Putamen (tissue), 1 donor: ENCODE data around the gene TRIP13.

Experiments
- DNase-seq: peaks from one replicate; pipeline ENCODE4 v3.0.0-alpha.2; 2016; ENCODE audit warnings: low spot score

TRIP13 gene

DNA sequence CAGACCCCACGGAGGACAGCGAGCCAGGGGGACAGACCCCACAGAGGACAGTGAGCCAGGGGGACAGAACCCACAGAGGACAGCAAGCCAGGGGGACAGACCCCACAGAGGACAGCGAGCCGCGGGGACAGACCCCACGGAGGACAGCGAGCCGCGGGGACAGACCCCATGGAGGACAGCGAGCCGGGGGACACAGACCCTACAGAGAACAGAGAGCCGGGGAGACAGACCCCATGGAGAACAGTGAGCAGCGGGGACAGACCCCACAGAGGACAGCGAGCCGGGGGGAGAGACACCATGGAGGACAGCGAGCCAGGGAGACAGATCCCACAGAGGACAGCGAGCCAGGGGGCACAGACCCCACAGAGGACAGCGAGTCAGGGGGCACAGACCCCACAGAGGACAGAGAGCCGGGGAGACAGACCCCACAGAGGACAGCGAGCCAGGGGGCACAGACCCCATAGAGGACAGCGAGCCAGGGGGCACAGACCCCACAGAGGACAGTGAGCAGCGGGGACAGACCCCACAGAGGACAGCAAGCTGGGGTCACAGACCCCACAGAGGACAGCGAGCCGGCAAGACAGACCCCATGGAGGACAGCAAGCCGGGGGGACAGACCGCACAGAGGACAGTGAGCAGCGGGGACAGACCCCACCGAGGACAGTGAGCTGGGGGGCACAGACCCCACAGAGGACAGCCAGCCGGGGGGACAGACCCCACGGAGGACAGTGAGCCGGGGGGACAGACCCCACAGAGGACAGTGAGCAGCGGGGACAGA lies 37.5 kb upstream of the TRIP13 start:
- DNase-seq, result no peak

DNA sequence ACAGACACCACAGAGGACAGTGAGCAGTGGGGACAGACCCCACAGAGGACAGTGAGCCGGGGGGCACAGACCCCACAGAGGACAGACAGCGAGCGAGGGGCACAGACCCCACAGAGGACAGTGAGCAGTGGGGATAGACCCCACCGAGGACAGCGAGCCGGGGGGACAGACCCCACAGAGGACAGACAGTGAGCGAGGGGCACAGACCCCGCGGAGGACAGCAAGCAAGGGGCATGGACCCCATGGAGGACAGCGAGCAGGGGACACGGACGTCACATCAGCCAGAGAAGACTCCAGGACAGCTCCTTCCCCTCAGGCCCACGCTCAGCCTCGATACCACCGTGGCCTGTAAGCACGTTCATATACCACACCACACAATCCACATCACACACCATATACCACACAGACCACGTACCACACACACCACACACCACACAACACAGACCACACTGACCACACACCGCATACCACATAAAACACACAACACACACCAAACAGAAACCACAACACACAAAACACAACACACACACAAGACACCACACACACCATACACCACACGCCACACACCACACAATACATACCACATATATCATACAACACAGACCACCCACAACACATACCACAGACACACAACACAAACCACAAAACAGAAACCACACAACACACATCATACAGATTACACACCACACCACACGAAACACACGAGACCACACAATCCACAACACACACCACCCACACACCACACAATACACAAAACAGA lies 36.7 kb upstream of the TRIP13 start:
- DNase-seq, result no peak

DNA sequence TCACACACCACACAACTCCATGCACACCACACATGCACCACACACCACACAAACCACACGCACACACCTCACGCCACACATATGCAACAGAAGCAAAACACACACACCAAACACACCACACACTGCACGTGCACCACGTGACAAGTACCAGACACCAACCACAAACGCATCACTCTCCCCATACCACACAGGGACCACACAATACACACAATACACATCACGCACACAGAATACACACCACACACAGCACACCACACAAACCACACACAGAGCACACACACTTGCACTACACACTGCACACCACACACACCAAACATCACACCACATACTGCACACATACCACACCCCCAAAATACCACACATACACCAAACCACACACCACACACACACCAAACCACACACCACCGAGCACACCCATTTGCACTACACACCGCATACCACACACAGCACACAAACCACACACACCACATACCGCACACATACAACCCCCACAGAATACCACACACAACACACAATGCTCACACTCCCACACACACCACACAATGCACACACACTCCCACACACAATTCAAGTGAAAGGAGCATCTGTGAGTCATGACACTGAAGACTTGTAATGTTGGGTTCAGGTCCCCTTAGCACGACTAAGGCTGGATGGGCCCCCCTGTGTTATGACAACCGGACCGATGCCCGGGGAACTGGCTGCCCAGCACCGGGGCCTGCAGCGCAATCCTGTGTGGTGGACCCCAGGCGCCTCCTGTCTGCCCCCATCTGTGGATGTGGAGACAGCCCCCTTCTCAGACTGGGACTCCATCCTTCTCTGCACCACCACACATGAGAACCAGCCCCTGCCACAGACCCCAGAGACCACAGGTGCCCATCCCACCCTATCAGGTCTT lies 35.9 kb upstream of the TRIP13 start:
- no peak for DNase-seq

GRCh38 chr5:858726-859125 lies 34.0 kb upstream of the TRIP13 start:
- no peak for DNase-seq

DNA sequence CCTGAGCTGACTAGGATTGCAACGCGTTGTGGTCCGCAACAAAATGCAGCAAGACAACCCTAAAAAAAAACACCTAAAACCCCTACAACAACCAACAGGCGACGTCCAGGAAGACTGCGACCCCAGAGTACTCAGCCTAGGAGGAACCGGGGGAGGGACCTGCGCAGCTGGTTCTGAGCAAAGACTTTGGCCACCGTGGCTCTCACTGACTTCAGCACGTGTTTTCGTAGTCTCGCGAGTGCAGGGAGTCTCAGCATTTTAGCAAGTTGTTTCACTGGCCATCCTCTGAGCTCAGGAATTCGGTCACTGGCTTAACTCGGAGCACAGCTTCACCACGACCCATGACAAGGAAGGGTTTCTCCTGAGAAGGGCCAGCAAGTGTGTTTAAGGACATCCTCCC lies 33.3 kb upstream of the TRIP13 start:
- no peak for DNase-seq

GRCh38 chr5:859798-860296 lies 32.8 kb upstream of the TRIP13 start:
- DNase-seq, result no peak

GRCh38 chr5:860506-861150 lies 32.1 kb upstream of the TRIP13 start:
- no peak for DNase-seq

GRCh38 chr5:861442-862366 lies 31.0 kb upstream of the TRIP13 start:
- no peak for DNase-seq

DNA sequence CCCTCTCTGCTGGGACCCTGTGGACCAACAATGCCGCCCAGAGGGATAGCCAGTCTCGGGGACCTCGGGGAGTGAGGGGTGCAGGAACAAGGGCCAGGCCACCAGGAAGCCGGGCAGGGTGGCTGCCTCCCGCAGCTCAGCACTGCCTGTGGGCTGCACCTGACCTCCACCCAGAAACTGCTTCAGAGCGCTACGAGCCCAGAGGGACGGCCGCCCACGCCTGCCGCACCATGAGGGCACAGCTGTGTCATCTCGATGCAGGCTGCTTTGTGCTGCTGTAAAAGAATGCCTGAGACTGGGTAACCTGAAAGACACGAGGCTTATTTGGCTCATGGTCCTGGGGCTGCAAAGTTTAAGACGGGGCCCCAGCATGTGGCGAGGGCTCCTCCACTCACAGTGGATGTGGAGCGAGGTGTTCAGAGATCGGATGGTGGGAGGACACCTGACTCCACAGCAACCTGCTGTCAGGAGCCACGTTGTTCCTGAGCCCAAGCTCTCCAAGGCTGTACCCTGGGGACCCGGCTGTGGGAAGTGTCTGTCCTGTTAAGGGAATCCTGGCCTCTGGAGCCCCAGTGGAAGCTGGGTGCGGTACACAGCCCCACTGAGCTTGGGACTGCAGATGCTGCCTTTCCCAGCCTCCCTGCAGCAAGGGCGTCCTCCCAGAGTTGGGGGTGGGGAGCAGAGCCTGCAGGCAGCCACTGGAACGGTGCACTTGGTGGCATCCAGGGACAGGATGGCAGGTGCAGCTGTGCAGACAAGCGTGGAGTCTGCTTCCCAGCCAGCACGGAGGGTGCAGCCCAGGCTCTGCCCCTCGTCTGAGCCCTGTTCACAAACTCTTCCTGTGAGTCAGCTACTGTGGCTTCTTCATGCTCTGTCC lies 30.1 kb upstream of the TRIP13 start:
- DNase-seq, result peak; percentile 28

GRCh38 chr5:863244-863805 lies 29.4 kb upstream of the TRIP13 start:
- no peak for DNase-seq

DNA sequence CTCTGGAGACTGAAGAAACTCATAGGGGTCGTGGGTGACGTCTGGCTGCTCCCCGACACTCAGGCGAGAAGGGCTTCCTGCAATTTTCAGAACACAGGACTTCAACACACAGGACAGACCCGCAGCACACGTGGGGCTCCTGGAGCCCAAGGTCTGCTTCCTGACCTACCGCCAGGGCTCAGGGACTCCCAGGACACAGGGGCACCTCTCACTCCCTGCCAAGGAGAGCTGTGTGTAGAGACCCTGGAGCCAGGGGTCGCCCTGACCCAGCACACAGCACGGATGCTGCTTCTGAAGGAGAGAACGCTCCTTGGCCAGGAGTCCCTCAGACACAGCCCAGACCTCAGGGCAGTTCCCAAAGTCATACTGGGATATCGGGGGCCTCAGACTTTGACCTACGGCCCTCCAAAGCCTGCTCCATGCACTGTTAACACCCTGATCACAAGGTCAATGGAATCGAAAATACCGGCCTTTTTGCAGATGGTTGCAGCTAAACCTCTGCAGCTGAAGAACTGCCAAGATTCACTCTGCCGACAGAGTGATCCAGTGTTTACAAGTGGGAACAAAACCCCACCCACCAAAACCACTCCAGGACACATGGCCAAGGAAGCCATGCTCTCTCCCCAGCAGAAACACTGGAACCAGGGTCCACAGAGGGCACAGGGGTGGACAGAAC lies 28.1 kb upstream of the TRIP13 start:
- DNase-seq, result no peak

- no peak for DNase-seq
Observed at GRCh38 chr5:865168-865521, 27.5 kb upstream of the TRIP13 start.

DNA sequence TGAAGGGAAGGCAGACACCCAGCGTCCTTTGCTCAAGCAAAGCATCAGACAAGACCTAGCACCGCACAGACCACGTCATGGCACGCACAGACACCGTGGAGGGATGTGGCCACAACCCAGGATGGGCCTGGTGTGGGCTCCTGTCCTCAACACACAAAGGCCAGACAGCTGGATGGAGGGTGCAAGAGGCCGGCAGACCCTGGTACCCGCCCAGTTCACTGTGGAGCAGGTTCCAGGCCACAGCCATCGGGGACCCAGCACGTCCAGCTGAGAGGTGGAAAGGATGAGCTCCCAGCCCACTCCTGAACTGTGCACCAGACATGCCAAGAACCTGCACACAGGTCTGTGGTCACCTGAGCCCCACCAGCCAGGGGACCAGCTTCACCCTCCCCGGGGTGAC lies 26.9 kb upstream of the TRIP13 start:
- DNase-seq, result no peak

DNA sequence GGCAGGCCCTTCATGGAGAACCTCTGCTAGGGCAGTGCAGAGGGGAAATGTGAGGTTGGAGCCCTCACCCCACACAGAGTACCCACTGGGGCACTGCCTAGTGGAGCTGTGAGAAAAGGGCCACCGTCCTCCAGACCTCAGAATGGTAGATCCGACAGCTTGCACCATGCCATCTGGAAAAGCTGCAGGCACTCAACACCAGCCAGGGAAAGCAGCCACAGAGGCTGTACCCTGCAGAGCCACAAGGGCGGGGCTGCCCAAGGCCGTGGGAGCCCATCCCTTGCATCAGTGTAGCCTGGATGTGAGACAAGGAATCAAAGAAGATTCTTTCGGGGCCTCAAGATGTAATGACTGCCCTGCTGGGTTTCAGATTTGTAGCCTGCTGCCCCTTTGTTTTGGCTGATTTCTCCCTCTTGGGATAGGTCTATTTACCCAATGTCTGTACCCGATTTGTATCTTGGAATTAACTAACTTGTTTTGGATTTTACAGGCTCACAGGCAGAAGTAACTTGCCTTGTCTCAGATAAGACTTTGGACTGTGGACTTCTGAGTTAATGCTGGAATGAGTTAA lies 25.3 kb upstream of the TRIP13 start:
- DNase-seq, result no peak

DNA sequence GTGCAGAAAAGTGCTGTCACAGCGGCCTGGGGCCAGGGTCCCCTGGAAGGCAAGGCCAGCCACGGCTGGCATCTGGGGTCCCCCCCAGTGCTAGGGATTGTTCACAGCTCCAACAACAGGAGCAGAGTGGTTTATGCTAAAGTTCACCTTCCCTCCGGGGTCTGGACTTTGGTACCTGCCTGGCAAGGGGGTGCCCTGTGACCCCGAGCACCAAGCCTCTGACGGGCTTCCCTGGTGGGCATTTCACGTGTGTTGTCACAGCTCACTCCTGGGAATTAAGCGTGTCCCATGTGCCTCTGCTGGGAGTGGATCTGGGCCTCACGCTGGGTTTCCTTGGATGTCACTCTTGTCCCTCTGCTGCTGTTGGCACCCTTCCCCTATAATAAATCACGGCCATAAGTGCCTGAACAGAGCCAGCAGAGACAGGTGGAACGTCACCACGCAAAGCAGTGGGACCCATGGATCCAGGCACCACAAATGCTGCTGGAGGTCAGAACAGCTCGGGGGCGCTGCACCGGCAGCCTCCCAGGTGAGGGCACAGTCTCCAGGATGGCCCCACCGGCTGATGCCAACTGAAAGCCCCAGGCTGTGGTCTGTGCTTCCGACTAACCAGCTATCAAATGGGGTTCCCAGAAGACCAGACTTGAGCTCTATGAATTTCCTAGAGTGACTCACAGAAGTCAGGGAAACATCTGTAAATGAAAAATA lies 24.1 kb upstream of the TRIP13 start:
- DNase-seq, result no peak

DNA sequence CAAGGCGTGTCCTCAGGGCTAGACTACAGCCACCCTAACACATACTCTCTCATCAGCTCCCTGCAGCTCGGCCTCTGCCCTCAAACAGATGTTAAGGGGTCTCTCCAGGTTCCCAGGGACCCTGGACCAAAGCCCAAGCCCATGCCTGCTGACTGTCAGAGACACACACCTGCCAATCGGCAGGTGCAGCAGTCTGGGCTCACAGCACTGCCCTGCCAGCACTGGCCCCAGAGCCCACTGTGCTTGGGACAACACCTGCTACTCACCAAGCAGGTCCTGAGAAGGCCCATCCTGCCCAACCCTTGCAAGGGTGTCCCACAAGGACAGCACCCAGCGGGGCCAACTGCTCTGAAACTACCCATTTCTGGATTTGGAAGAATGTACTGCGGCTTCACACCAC lies 21.7 kb upstream of the TRIP13 start:
- DNase-seq, result no peak

GRCh38 chr5:871596-872298 lies 20.9 kb upstream of the TRIP13 start:
- no peak for DNase-seq
